Esophagus squamous epithelium (tissue), 4 donors: ENCODE results near the gene COL20A1.

Experiments used
- POLR2A ChIP-seq, 4 donors: fragments of 450-650 bp; IDR thresholded peaks; one replicate each; pipeline ENCODE4 v1.6.1; 2017; ENCODE audit warnings: antibody characterized with exemption in 4 of 4, mild to moderate bottlenecking in 4 of 4, moderate library complexity in 3 of 4
- TF ChIP-seq, protein P1 (sequence below), 6 experiments: fragments of 450-650 bp in 4 of 6; fragments of 200-600 bp in 2 of 6; sonication (generic) in 2 of 6; IDR thresholded peaks; one replicate each; pipeline ENCODE4 v1.5.1; 2016 to 2019; ENCODE audit warnings: antibody characterized with exemption in 6 of 6, mild to moderate bottlenecking in 4 of 6, moderate library complexity in 4 of 6

DNA sequence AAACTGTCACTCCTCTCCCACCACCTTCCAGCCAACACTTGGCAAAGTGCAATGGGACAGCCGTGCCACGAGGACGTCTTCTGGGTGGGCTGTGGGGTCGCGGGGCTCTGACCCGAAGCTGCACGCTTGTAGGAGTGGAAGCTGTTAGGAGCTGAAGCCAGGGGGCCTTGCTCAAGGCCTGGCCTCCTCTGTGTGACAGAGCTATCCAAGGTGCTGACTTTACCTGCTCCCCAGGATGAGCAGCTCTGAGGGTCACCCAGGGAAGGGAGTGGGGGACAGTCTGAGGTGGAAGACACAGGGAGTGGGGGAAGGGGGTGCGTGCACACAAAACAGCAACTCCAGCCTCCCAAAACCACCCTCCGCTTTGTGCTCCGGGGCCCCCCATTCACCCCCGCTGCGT lies 85.6 kb downstream of the COL20A1 start:
- TF ChIP-seq, protein P1, sequence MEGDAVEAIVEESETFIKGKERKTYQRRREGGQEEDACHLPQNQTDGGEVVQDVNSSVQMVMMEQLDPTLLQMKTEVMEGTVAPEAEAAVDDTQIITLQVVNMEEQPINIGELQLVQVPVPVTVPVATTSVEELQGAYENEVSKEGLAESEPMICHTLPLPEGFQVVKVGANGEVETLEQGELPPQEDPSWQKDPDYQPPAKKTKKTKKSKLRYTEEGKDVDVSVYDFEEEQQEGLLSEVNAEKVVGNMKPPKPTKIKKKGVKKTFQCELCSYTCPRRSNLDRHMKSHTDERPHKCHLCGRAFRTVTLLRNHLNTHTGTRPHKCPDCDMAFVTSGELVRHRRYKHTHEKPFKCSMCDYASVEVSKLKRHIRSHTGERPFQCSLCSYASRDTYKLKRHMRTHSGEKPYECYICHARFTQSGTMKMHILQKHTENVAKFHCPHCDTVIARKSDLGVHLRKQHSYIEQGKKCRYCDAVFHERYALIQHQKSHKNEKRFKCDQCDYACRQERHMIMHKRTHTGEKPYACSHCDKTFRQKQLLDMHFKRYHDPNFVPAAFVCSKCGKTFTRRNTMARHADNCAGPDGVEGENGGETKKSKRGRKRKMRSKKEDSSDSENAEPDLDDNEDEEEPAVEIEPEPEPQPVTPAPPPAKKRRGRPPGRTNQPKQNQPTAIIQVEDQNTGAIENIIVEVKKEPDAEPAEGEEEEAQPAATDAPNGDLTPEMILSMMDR (IDR thresholded peaks at IDR 0.05): no peak
- TF ChIP-seq POLR2A (IDR thresholded peaks at IDR 0.05): no peak
